ENCODE measurements around the gene JUP. TPM values are rescaled to one million over a fixed set of nuclear protein-coding genes. Genes with fewer than 3 reads are reported as not detected.

Gene JUP
- polyA plus RNA-seq, 1 of the 3 experiments (the other 2 are of a cell fraction): 13.0 TPM

GRCh38 chr17:41769985-41770384 is 16.5 kb downstream of the JUP start:
- no peak for DNase-seq
- H3K79me2 ChIP-seq (ENCODE audit: insufficient read depth): no peaks in the 10 kb centered on the region
- no peak overlapping the region for H3K27ac ChIP-seq (ENCODE audit: low read depth in 2 of 2, low read length in 1 of 2)
- no peak overlapping the region for H3K4me3 ChIP-seq (ENCODE audit: low read depth in 2 of 2, low read length in 1 of 2)
- no peak overlapping the region for H2AFZ ChIP-seq (ENCODE audit: low read depth)
- H3K9ac ChIP-seq: no peak overlapping the region
- ChIA-PET CTCF (interaction anchor here (0.9 to 1.4 kb wide), 2 partner anchors 30 to 32 kb away, joined by 3 to 4 read pairs; no protein-coding TSS in a partner anchor), POLR2A (no interaction called here)
- no peaks in the 10 kb centered on the region for H3K9me3 ChIP-seq
- H4K20me1 ChIP-seq (ENCODE audit: insufficient read depth): no peaks in the 10 kb centered on the region
- peaks cover 3% of the 10 kb centered on the region for H3F3A ChIP-seq (replicated peaks; ENCODE audit: insufficient read depth)
- H3K4me1 ChIP-seq (ENCODE audit: control insufficient read depth in 1 of 2, insufficient read depth in 2 of 2, low read depth in 1 of 2, low read length in 1 of 2): peaks cover 0 to 22% of the 10 kb centered on the region in 2 experiments; a peak in 1 of 4 replicates
- no peak overlapping the region for H3K4me2 ChIP-seq
- H3K36me3 ChIP-seq (replicated peaks in 1 of 2; ENCODE audit: control insufficient read depth in 1 of 2, insufficient read depth in 2 of 2, low read length in 1 of 2): peaks cover 0 to 6% of the 10 kb centered on the region in 2 experiments
- TF ChIP-seq FOXM1 (IDR thresholded peaks at IDR 0.05; ENCODE audit: low read depth): no peak
- no peak for TF ChIP-seq PBX3 (IDR thresholded peaks at IDR 0.05)
- no peak for TF ChIP-seq RAD21 (IDR thresholded peaks at IDR 0.05; ENCODE audit: low read length)
- TF ChIP-seq EP300 (IDR thresholded peaks at IDR 0.05; ENCODE audit: borderline replicate concordance in 1 of 2, low read depth in 1 of 2, low read length in 1 of 2): no peak
- no peak for TF ChIP-seq JUND (IDR thresholded peaks at IDR 0.05)
- no peak for TF ChIP-seq IRF3 (IDR thresholded peaks at IDR 0.05; ENCODE audit: low read depth, low read length)
- TF ChIP-seq MAX (IDR thresholded peaks at IDR 0.05; ENCODE audit: low read depth): no peak
- TF ChIP-seq EZH2phosphoT487 (IDR thresholded peaks at IDR 0.05; ENCODE audit: borderline replicate concordance, low read depth): no peak
- no peak for TF ChIP-seq FOXJ3 (CRISPR knock-in tag; IDR thresholded peaks at IDR 0.05)
- TF ChIP-seq TAF1 (IDR thresholded peaks at IDR 0.05; ENCODE audit: borderline replicate concordance, low read depth, low read length): no peak
- TF ChIP-seq USF2 (IDR thresholded peaks at IDR 0.05; ENCODE audit: borderline replicate concordance, low read depth, low read length): no peak
- TF ChIP-seq RXRA (IDR thresholded peaks at IDR 0.05; ENCODE audit: borderline replicate concordance, low read depth): no peak
- TF ChIP-seq RCOR1 (IDR thresholded peaks at IDR 0.05; ENCODE audit: low read length): no peak
- TF ChIP-seq, protein P1, sequence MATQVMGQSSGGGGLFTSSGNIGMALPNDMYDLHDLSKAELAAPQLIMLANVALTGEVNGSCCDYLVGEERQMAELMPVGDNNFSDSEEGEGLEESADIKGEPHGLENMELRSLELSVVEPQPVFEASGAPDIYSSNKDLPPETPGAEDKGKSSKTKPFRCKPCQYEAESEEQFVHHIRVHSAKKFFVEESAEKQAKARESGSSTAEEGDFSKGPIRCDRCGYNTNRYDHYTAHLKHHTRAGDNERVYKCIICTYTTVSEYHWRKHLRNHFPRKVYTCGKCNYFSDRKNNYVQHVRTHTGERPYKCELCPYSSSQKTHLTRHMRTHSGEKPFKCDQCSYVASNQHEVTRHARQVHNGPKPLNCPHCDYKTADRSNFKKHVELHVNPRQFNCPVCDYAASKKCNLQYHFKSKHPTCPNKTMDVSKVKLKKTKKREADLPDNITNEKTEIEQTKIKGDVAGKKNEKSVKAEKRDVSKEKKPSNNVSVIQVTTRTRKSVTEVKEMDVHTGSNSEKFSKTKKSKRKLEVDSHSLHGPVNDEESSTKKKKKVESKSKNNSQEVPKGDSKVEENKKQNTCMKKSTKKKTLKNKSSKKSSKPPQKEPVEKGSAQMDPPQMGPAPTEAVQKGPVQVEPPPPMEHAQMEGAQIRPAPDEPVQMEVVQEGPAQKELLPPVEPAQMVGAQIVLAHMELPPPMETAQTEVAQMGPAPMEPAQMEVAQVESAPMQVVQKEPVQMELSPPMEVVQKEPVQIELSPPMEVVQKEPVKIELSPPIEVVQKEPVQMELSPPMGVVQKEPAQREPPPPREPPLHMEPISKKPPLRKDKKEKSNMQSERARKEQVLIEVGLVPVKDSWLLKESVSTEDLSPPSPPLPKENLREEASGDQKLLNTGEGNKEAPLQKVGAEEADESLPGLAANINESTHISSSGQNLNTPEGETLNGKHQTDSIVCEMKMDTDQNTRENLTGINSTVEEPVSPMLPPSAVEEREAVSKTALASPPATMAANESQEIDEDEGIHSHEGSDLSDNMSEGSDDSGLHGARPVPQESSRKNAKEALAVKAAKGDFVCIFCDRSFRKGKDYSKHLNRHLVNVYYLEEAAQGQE (IDR thresholded peaks at IDR 0.05; ENCODE audit: low read depth, low read length): no peak
- no peaks in the 10 kb centered on the region for H3K27me3 ChIP-seq (ENCODE audit: insufficient read depth)
- no peaks in the 10 kb centered on the region for H3K9me2 ChIP-seq
- 76% methylated on average over 2 of the region's 3 CpGs for WGBS (ENCODE audit: low lambda C conversion rate)
